ENCODE data around the gene SMIM24.
"Not testable (repeated sequence)": the region's sequence is repeated elsewhere in the genome, so short reads cannot be mapped to it uniquely, and the experiment has no call there.

SMIM24 gene

GRCh38 chr19:3480383-3481091 lies at the start of gene SMIM24:
SMIM24 (minus strand) TSS chr19:3480525; CDS start chr19:3480463, 62 bp downstream.
- peak within 1 kb of the TSS; percentile 16 to 43 for H3K27ac ChIP-seq (ENCODE audit: low read depth in 2 of 2, low read length in 2 of 2)
- H3K9me3 ChIP-seq (ENCODE audit: control insufficient read depth in 2 of 2, low read length in 2 of 2): no peaks in the 10 kb centered on the region
- peaks cover 4 to 13% of the 10 kb centered on the region in 2 donors for H3K4me1 ChIP-seq (ENCODE audit: control insufficient read depth in 2 of 2, insufficient read depth in 2 of 2, low read length in 2 of 2)
- no peaks in the 10 kb centered on the region for H3K27me3 ChIP-seq (ENCODE audit: control insufficient read depth in 2 of 2, insufficient read depth in 2 of 2, low read length in 2 of 2)
- H3K4me3 ChIP-seq (ENCODE audit: low read length in 2 of 2): peak within 1 kb of the TSS in 1 of 2 donors; percentile 36
- H3K9ac ChIP-seq (ENCODE audit: low read depth in 1 of 2, low read length in 2 of 2): peak within 1 kb of the TSS in 1 of 2 donors; percentile 54
- no peaks in the 10 kb centered on the region for H3K36me3 ChIP-seq (ENCODE audit: control insufficient read depth in 2 of 2, insufficient read depth in 2 of 2, low read length in 2 of 2)

GRCh38 chr19:3529299-3529698 lies 49.0 kb upstream of the SMIM24 start:
- H3K4me1 ChIP-seq (ENCODE audit: control insufficient read depth in 2 of 2, insufficient read depth in 2 of 2, low read length in 2 of 2); H3K4me3 ChIP-seq (ENCODE audit: low read length in 2 of 2); H3K9ac ChIP-seq (ENCODE audit: low read depth in 1 of 2, low read length in 2 of 2); H3K9me3 ChIP-seq (ENCODE audit: control insufficient read depth in 2 of 2, low read length in 2 of 2); H3K27ac ChIP-seq (ENCODE audit: low read depth in 2 of 2, low read length in 2 of 2); H3K27me3 ChIP-seq (ENCODE audit: control insufficient read depth in 2 of 2, insufficient read depth in 2 of 2, low read length in 2 of 2): not testable (repeated sequence)
- peaks cover 44 to 57% of the 10 kb centered on the region in 2 donors for H3K36me3 ChIP-seq (ENCODE audit: control insufficient read depth in 2 of 2, insufficient read depth in 2 of 2, low read length in 2 of 2)

- Histone ChIP-seq H3K27ac (ENCODE audit: low read depth in 2 of 2, low read length in 2 of 2) (no peak overlapping the region), H3K4me3 (ENCODE audit: low read length in 2 of 2) (no peak overlapping the region), H3K9ac (ENCODE audit: low read depth in 1 of 2, low read length in 2 of 2) (no peak overlapping the region), H3K4me1 (ENCODE audit: control insufficient read depth in 2 of 2, insufficient read depth in 2 of 2, low read length in 2 of 2) (no peaks in the 10 kb centered on the region), H3K9me3 (ENCODE audit: control insufficient read depth in 2 of 2, low read length in 2 of 2) (no peaks in the 10 kb centered on the region), H3K36me3 (ENCODE audit: control insufficient read depth in 2 of 2, insufficient read depth in 2 of 2, low read length in 2 of 2) (peaks cover 47 to 59% of the 10 kb centered on the region in 2 donors), H3K27me3 (ENCODE audit: control insufficient read depth in 2 of 2, insufficient read depth in 2 of 2, low read length in 2 of 2) (no peaks in the 10 kb centered on the region)
These were observed 48.4 kb upstream of the SMIM24 start for GRCh38 chr19:3528539-3529211.

GRCh38 chr19:3528080-3528479 lies 47.8 kb upstream of the SMIM24 start:
- Histone ChIP-seq H3K27me3 (ENCODE audit: control insufficient read depth in 2 of 2, insufficient read depth in 2 of 2, low read length in 2 of 2) (no peaks in the 10 kb centered on the region), H3K27ac (ENCODE audit: low read depth in 2 of 2, low read length in 2 of 2) (no peak overlapping the region), H3K9me3 (ENCODE audit: control insufficient read depth in 2 of 2, low read length in 2 of 2) (no peaks in the 10 kb centered on the region), H3K9ac (ENCODE audit: low read depth in 1 of 2, low read length in 2 of 2) (no peak overlapping the region), H3K36me3 (ENCODE audit: control insufficient read depth in 2 of 2, insufficient read depth in 2 of 2, low read length in 2 of 2) (peaks cover 45 to 60% of the 10 kb centered on the region in 2 donors), H3K4me3 (ENCODE audit: low read length in 2 of 2) (no peak overlapping the region), H3K4me1 (ENCODE audit: control insufficient read depth in 2 of 2, insufficient read depth in 2 of 2, low read length in 2 of 2) (no peaks in the 10 kb centered on the region)

GRCh38 chr19:3527238-3527910 lies 47.0 kb upstream of the SMIM24 start:
- H3K27ac ChIP-seq (ENCODE audit: low read depth in 2 of 2, low read length in 2 of 2): no peak overlapping the region
- H3K4me1 ChIP-seq (ENCODE audit: control insufficient read depth in 2 of 2, insufficient read depth in 2 of 2, low read length in 2 of 2): no peaks in the 10 kb centered on the region
- H3K27me3 ChIP-seq (ENCODE audit: control insufficient read depth in 2 of 2, insufficient read depth in 2 of 2, low read length in 2 of 2): no peaks in the 10 kb centered on the region
- no peak overlapping the region for H3K9ac ChIP-seq (ENCODE audit: low read depth in 1 of 2, low read length in 2 of 2)
- H3K4me3 ChIP-seq (ENCODE audit: low read length in 2 of 2): no peak overlapping the region
- H3K9me3 ChIP-seq (ENCODE audit: control insufficient read depth in 2 of 2, low read length in 2 of 2): no peaks in the 10 kb centered on the region
- peaks cover 38 to 56% of the 10 kb centered on the region in 2 donors for H3K36me3 ChIP-seq (ENCODE audit: control insufficient read depth in 2 of 2, insufficient read depth in 2 of 2, low read length in 2 of 2)

- Histone ChIP-seq H3K4me1 (ENCODE audit: control insufficient read depth in 2 of 2, insufficient read depth in 2 of 2, low read length in 2 of 2) (no peaks in the 10 kb centered on the region), H3K9me3 (ENCODE audit: control insufficient read depth in 2 of 2, low read length in 2 of 2) (no peaks in the 10 kb centered on the region), H3K36me3 (ENCODE audit: control insufficient read depth in 2 of 2, insufficient read depth in 2 of 2, low read length in 2 of 2) (peaks cover 38 to 51% of the 10 kb centered on the region in 2 donors), H3K27ac (ENCODE audit: low read depth in 2 of 2, low read length in 2 of 2) (no peak overlapping the region), H3K27me3 (ENCODE audit: control insufficient read depth in 2 of 2, insufficient read depth in 2 of 2, low read length in 2 of 2) (no peaks in the 10 kb centered on the region), H3K4me3 (ENCODE audit: low read length in 2 of 2) (no peak overlapping the region), H3K9ac (ENCODE audit: low read depth in 1 of 2, low read length in 2 of 2) (no peak overlapping the region)
These were observed 46.3 kb upstream of the SMIM24 start for GRCh38 chr19:3526507-3527237.

- Histone ChIP-seq H3K4me3 (ENCODE audit: low read length in 2 of 2) (no peak overlapping the region), H3K4me1 (ENCODE audit: control insufficient read depth in 2 of 2, insufficient read depth in 2 of 2, low read length in 2 of 2) (no peaks in the 10 kb centered on the region), H3K9me3 (ENCODE audit: control insufficient read depth in 2 of 2, low read length in 2 of 2) (no peaks in the 10 kb centered on the region), H3K27me3 (ENCODE audit: control insufficient read depth in 2 of 2, insufficient read depth in 2 of 2, low read length in 2 of 2) (no peaks in the 10 kb centered on the region), H3K9ac (ENCODE audit: low read depth in 1 of 2, low read length in 2 of 2) (no peak overlapping the region), H3K27ac (ENCODE audit: low read depth in 2 of 2, low read length in 2 of 2) (no peak overlapping the region), H3K36me3 (ENCODE audit: control insufficient read depth in 2 of 2, insufficient read depth in 2 of 2, low read length in 2 of 2) (peaks cover 43% of the 10 kb centered on the region in 2 donors)
These were observed 44.7 kb upstream of the SMIM24 start for GRCh38 chr19:3524904-3525451.

- peaks cover 46 to 47% of the 10 kb centered on the region in 2 donors for H3K36me3 ChIP-seq (ENCODE audit: control insufficient read depth in 2 of 2, insufficient read depth in 2 of 2, low read length in 2 of 2)
- no peak overlapping the region for H3K27ac ChIP-seq (ENCODE audit: low read depth in 2 of 2, low read length in 2 of 2)
- no peaks in the 10 kb centered on the region for H3K9me3 ChIP-seq (ENCODE audit: control insufficient read depth in 2 of 2, low read length in 2 of 2)
- H3K4me1 ChIP-seq (ENCODE audit: control insufficient read depth in 2 of 2, insufficient read depth in 2 of 2, low read length in 2 of 2): no peaks in the 10 kb centered on the region
- no peaks in the 10 kb centered on the region for H3K27me3 ChIP-seq (ENCODE audit: control insufficient read depth in 2 of 2, insufficient read depth in 2 of 2, low read length in 2 of 2)
- no peak overlapping the region for H3K4me3 ChIP-seq (ENCODE audit: low read length in 2 of 2)
- H3K9ac ChIP-seq (ENCODE audit: low read depth in 1 of 2, low read length in 2 of 2): no peak overlapping the region
These were observed 43.9 kb upstream of the SMIM24 start for GRCh38 chr19:3524078-3524842.

GRCh38 chr19:3523361-3524077 lies 43.2 kb upstream of the SMIM24 start:
- no peaks in the 10 kb centered on the region for H3K27me3 ChIP-seq (ENCODE audit: control insufficient read depth in 2 of 2, insufficient read depth in 2 of 2, low read length in 2 of 2)
- H3K9me3 ChIP-seq (ENCODE audit: control insufficient read depth in 2 of 2, low read length in 2 of 2): no peaks in the 10 kb centered on the region
- no peak overlapping the region for H3K4me3 ChIP-seq (ENCODE audit: low read length in 2 of 2)
- H3K27ac ChIP-seq (ENCODE audit: low read depth in 2 of 2, low read length in 2 of 2): no peak overlapping the region
- no peak overlapping the region for H3K9ac ChIP-seq (ENCODE audit: low read depth in 1 of 2, low read length in 2 of 2)
- H3K4me1 ChIP-seq (ENCODE audit: control insufficient read depth in 2 of 2, insufficient read depth in 2 of 2, low read length in 2 of 2): no peaks in the 10 kb centered on the region
- peaks cover 48 to 51% of the 10 kb centered on the region in 2 donors for H3K36me3 ChIP-seq (ENCODE audit: control insufficient read depth in 2 of 2, insufficient read depth in 2 of 2, low read length in 2 of 2)

Measured in mucosa of rectum (tissue), 2 donors.